ENCODE measurements around the gene FKRP.
A peak's percentile ranks its signal among the peaks of the same experiment; 100 is the strongest.

FKRP gene

DNA sequence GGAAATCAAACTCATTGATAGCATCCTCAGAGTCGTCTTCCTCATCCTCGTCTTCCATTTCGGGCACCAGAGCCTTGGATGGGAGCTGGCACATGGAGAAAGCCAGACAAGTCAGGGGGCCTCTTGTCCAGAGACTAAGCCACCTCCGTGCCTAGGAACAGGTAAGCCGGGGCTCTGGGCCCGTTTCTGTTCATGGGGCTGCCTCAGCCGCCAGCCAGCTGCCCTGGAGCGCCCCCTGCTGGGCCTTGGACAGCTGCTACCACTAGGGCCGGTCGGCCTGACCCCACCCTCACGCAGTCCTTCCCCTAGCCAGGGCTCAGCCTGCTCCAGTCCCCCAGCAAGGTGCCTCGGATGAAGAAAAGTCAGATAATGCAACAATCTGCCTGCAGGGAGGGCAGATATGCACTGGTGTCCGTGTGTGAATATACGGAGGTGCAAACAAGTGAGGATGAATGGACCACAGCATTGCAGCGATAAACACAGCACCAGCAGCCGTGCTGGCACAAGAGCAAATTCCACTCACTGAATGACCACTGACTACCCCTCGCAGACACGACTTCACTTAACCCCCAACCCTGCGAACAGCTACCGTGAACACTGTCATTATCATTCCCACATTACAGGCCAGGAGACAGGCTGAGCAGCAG, 17.0 kb upstream of the FKRP start:
- TF ChIP-seq, protein P1, sequence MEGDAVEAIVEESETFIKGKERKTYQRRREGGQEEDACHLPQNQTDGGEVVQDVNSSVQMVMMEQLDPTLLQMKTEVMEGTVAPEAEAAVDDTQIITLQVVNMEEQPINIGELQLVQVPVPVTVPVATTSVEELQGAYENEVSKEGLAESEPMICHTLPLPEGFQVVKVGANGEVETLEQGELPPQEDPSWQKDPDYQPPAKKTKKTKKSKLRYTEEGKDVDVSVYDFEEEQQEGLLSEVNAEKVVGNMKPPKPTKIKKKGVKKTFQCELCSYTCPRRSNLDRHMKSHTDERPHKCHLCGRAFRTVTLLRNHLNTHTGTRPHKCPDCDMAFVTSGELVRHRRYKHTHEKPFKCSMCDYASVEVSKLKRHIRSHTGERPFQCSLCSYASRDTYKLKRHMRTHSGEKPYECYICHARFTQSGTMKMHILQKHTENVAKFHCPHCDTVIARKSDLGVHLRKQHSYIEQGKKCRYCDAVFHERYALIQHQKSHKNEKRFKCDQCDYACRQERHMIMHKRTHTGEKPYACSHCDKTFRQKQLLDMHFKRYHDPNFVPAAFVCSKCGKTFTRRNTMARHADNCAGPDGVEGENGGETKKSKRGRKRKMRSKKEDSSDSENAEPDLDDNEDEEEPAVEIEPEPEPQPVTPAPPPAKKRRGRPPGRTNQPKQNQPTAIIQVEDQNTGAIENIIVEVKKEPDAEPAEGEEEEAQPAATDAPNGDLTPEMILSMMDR (IDR thresholded peaks at IDR 0.05) = peak; percentile 85
- Histone ChIP-seq H3K4me3 (no peak overlapping the region), H3K27ac (peak overlapping the region in 1 of 2 donors; percentile 42)
- no peak for DNase-seq (ENCODE audit: low spot score)

DNA sequence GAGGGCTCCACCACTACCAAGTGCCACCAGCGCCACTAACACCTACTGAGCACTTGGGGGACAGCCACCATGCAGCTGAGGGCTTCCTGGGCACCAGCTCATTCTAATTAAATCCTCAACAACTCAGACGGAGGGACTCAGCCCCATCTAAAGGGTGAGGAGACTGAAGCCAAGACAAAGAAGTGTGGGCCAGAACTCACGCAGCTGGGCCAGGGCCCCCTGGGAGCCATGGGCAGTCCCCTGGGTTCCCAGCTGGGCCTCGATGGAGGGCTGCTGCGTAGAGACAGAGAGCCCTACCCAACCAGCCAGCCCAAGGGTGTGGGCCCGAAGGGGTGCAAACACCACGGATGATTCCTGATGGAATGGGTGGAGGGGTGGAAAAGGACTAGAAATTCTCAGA, 16.2 kb upstream of the FKRP start:
- no peak overlapping the region for H3K27ac ChIP-seq
- no peak for DNase-seq (ENCODE audit: low spot score)

GRCh38 chr19:46730187-46730586, 15.7 kb upstream of the FKRP start:
- DNase-seq (ENCODE audit: low spot score) = no peak
- no peak overlapping the region for H3K4me3 ChIP-seq
- TF ChIP-seq, protein P1 (IDR thresholded peaks at IDR 0.05) = no peak
- H3K27ac ChIP-seq = no peak overlapping the region

More for the DNA sequence above, 16.2 kb upstream of the FKRP start:
- no peak overlapping the region for H3K4me3 ChIP-seq
- TF ChIP-seq, protein P1 (IDR thresholded peaks at IDR 0.05) = no peak

GRCh38 chr19:46730595-46730994, 15.3 kb upstream of the FKRP start:
- no peak overlapping the region for H3K4me3 ChIP-seq
- no peak overlapping the region for H3K27ac ChIP-seq
- DNase-seq (ENCODE audit: low spot score) = no peak
- TF ChIP-seq, protein P1 (IDR thresholded peaks at IDR 0.05) = no peak

- H3K4me3 ChIP-seq = peak overlapping the region; percentile 18
- no peak for DNase-seq (ENCODE audit: low spot score)
- peak overlapping the region in 1 of 2 donors; percentile 25 for H3K27ac ChIP-seq
- TF ChIP-seq, protein P1 (IDR thresholded peaks at IDR 0.05) = no peak
These were observed 14.8 kb upstream of the FKRP start for GRCh38 chr19:46731007-46731501.

DNA sequence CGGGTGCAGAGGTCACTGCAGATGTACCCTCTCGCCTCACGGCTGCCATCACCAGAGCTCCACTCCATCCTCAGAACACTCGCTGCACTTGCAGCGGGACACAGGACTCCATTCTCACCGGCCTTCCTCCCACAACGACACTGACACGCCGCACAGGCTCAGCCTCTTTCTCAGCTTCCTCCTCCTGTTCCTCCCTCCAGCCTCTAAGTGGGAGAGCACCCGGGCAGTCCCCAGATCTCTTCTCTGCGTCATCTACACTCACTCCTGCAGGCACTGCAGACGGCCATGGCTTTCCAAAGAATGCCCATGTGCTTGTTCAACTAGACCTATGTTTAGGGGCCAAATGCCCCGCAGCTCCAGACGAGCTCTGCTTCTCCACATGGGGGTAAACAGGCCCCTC, 14.3 kb upstream of the FKRP start:
- H3K4me3 ChIP-seq = peak overlapping the region; percentile 18
- TF ChIP-seq, protein P1 (IDR thresholded peaks at IDR 0.05) = no peak
- DNase-seq (ENCODE audit: low spot score) = no peak
- H3K27ac ChIP-seq = peak overlapping the region in 1 of 2 donors; percentile 25

Measured in coronary artery (tissue), 2 donors.